ENCODE measurements around the gene CYP4F11.

DNA sequence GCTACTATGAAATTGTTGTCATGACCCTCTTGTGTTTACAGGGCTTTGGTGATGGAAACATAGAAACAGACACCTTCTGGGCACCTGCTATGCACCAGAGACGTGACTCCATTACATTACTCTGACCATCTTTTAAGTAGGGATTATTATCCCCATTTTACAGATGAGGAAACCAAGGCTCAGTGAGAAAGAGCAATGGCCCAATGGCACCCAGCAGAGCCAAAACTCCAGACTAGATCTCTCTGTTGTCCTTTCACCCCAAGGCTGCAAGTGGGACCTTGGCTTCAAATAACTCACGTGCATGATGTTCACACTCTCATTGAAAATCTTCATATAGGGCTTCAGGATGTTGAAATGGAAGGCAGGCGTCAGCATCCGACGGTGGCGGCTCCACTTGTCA is 42.3 kb downstream of the CYP4F11 start:
- TF ChIP-seq EZH2 (IDR thresholded peaks at IDR 0.05; ENCODE audit: insufficient read depth, poor library complexity, severe bottlenecking) (no peak), EZH2phosphoT487 (IDR thresholded peaks at IDR 0.05; ENCODE audit: insufficient read depth, low read depth) (no peak)
